ENCODE data around the gene MIER1. TPM values are rescaled to one million over a fixed set of nuclear protein-coding genes. Genes with fewer than 3 reads are reported as not detected.

MIER1 gene
- total RNA-seq, 1 experiment from 2014 or later, result 28.7 TPM

GRCh38 chr1:67019121-67019520 lies 94.3 kb downstream of the MIER1 start:
- no TSS peak for BruUV-seq (replicated peaks)
- no peak for DNase-seq (ENCODE audit: low read depth, low spot score)
- no peaks in the 10 kb centered on the region; the same call in 1 of the 2 replicates for H3K9me2 ChIP-seq (ENCODE audit: insufficient read depth)
- no peaks in the 10 kb centered on the region for H3K9me3 ChIP-seq (ENCODE audit: control insufficient read depth in 1 of 2, insufficient read depth in 1 of 2, low read depth in 1 of 2, low read length in 2 of 2)
- no peak for ATAC-seq
- H3K9ac ChIP-seq (ENCODE audit: low read length), result no peak overlapping the region
- ChIA-PET POLR2A (no interaction called here), RAD21 (ENCODE audit: low non-redundant PET in 1 of 2, low total read pairs in 2 of 2, uncharacterized antibody in 2 of 2, unreplicated experiment in 2 of 2) (no interaction called here), CTCF (interaction anchor here (1.3 kb wide), 1 partner anchor 22 kb away, joined by 4 read pairs; no protein-coding TSS in a partner anchor)
- no peaks in the 10 kb centered on the region for H3K27me3 ChIP-seq (ENCODE audit: insufficient read depth, low read length)
- no peak overlapping the region for H3K4me3 ChIP-seq (replicated peaks in 1 of 2; ENCODE audit: low read depth in 1 of 2, low read length in 2 of 2)
- H3K27ac ChIP-seq (ENCODE audit: low read depth, low read length), result no peak overlapping the region
- no peak for TF ChIP-seq SP1 (IDR thresholded peaks at IDR 0.05; ENCODE audit: low read depth)
- no peaks in the 10 kb centered on the region for H4K20me1 ChIP-seq (ENCODE audit: insufficient read depth)
- H2AFZ ChIP-seq (ENCODE audit: low read depth, low read length, poor library complexity, severe bottlenecking), result no peak overlapping the region
- no peak overlapping the region for H3K4me2 ChIP-seq (ENCODE audit: low read length)
- no peaks in the 10 kb centered on the region for H3K79me2 ChIP-seq (ENCODE audit: insufficient read depth, low read length)
- no peaks in the 10 kb centered on the region; a peak in 1 of 4 replicates for H3K4me1 ChIP-seq (ENCODE audit: control insufficient read depth in 1 of 2, insufficient read depth in 2 of 2, low read length in 2 of 2)
- intact Hi-C loops (cut with micrococcal nuclease), result no loop called here
- no peaks in the 10 kb centered on the region for H3K36me3 ChIP-seq (ENCODE audit: control insufficient read depth in 1 of 2, insufficient read depth in 2 of 2, low read length in 2 of 2)

GRCh38 chr1:67019600-67020136 lies 94.9 kb downstream of the MIER1 start:
- Histone ChIP-seq H3K4me3 (replicated peaks in 1 of 2; ENCODE audit: low read depth in 1 of 2, low read length in 2 of 2) (no peak overlapping the region), H3K36me3 (ENCODE audit: control insufficient read depth in 1 of 2, insufficient read depth in 2 of 2, low read length in 2 of 2) (no peaks in the 10 kb centered on the region), H3K27ac (ENCODE audit: low read depth, low read length) (no peak overlapping the region), H3K4me2 (ENCODE audit: low read length) (no peak overlapping the region), H3K27me3 (ENCODE audit: insufficient read depth, low read length) (no peaks in the 10 kb centered on the region), H3K4me1 (ENCODE audit: control insufficient read depth in 1 of 2, insufficient read depth in 2 of 2, low read length in 2 of 2) (no peaks in the 10 kb centered on the region), H2AFZ (ENCODE audit: low read depth, low read length, poor library complexity, severe bottlenecking) (no peak overlapping the region), H3K9ac (ENCODE audit: low read length) (no peak overlapping the region), H4K20me1 (ENCODE audit: insufficient read depth) (no peaks in the 10 kb centered on the region), H3K9me3 (ENCODE audit: control insufficient read depth in 1 of 2, insufficient read depth in 1 of 2, low read depth in 1 of 2, low read length in 2 of 2) (no peaks in the 10 kb centered on the region), H3K9me2 (ENCODE audit: insufficient read depth) (no peaks in the 10 kb centered on the region; the same call in 1 of the 2 replicates), H3K79me2 (ENCODE audit: insufficient read depth, low read length) (no peaks in the 10 kb centered on the region)
- TF ChIP-seq SIN3A (IDR thresholded peaks at IDR 0.05; ENCODE audit: low read depth) (no peak), JUND (IDR thresholded peaks at IDR 0.05) (no peak), POLR2AphosphoS5 (IDR thresholded peaks at IDR 0.05; ENCODE audit: low read depth, low read length) (no peak)
- TF ChIP-seq, protein P1, sequence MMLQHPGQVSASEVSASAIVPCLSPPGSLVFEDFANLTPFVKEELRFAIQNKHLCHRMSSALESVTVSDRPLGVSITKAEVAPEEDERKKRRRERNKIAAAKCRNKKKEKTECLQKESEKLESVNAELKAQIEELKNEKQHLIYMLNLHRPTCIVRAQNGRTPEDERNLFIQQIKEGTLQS (IDR thresholded peaks at IDR 0.05), result no peak
- ATAC-seq (no peak), DNase-seq (ENCODE audit: low read depth, low spot score) (no peak)
- intact Hi-C loops (cut with micrococcal nuclease), result no loop called here
- ChIA-PET POLR2A (no interaction called here), RAD21 (ENCODE audit: low non-redundant PET in 1 of 2, low total read pairs in 2 of 2, uncharacterized antibody in 2 of 2, unreplicated experiment in 2 of 2) (no interaction called here), CTCF (interaction anchor here (1.3 kb wide), 2 partner anchors 22 to 129 kb away, joined by 3 to 4 read pairs; no protein-coding TSS in a partner anchor)
- BruUV-seq (replicated peaks), result no TSS peak
